GM18873 (cell line): Measurements from ENCODE around the gene GPC4.
"Not testable (repeated sequence)": the region's sequence is repeated elsewhere in the genome, so short reads cannot be mapped to it uniquely, and the experiment has no call there.

Experiments used
- ATAC-seq: cut with Tn5 transposase; IDR thresholded peaks from one replicate; pipeline ENCODE4 v1.9.1; 2021; ENCODE audit warnings: mild to moderate bottlenecking, moderate library complexity, moderate number of reproducible peaks; ENCODE audit not compliant: unreplicated experiment, low FRiP score

Gene GPC4

DNA sequence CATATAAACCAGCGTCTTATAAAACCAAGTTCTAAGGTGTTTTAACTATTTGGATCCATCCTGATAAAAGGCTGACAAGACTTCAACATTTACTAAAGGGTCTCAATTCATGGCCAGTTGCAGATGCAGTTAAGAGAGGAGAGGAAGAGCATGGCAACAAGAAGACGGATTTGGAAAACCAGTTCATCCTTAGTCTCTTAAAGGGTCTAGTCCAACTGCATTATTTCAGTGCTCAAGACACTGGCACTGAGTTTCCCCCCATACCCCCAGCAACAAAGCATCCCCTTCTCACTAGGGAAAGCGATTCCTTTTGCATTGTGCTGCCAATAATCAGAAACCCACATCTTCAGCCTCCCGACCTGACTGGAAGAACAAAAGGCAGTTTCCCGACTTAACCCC is 106.8 kb downstream of the GPC4 start:
- no peak for ATAC-seq

DNA sequence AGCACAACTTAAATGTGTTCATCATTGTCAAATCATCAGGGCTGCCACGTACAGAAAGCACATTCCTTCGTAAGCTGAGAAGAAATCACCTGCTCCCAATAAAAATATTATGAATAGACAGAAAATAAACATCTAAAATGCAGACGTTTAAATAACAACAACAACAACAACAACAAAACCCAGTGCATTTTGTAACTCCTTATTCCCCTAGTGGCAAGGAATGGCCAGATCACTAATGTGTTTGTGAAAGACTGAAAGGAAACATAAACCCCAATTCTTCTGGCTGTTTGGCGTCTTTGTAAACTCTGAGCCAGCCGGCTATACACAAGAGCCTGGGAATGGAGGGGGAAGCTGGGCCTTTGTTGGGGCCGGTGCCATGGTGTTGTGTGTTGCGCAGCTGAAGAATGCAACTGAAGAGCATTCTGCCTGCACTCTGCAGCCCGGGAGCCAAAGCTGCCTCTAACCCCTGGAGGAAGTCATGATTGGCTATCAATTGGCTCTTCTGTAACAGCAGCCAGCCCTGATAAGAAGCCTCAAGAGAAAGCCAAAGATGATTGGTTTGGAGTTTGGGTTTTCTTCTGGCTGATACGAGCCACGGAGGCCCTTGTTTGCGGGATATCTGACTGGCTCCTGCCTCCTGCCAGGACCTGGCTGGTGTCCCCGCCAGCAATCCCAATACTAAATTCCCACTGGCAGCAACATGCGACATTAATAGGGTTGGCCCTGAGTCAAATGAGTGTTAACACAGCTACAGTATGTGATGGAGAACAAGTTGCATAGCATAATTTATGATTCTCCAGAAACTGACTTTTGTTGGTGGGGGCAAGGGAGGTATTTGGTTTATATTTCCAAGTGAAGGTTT is 107.4 kb downstream of the GPC4 start:
- no peak for ATAC-seq

DNA sequence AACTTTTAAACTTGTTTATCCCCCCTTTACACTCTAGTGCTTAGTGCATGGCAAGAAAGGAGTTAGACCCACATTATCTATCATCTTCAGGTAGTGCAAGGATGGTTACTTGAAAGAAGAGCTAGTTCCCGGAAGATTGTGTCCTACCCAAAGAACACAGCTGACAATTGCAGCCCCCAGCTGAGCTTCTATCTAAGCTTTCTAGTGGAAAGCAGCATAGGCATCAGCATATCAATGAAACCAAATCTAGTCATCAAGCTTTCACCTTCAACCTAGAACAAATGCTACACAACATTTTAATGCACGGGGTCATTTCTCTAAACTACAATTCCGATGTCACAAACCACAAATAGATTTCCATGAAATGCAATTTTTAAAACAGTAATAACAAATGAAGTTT is 108.2 kb downstream of the GPC4 start:
- ATAC-seq = no peak

DNA sequence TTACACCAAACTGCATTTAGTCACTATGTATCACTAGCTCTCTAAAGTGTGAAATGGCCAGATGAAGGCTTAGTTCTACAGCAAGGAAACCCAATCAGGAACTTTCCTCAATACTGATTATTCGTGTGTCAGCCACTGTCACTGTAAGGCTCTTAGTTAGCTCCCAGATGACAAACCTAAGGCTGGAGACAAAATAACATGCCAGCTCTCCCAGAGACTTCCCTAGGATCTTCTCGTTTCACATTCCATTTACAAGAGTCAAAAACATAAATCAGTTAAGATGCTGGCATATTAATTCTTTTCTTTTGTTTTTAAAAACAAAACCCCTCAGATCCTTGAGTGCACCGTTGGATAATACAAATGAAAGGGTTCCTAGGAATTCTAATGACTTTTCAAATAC is 109.0 kb downstream of the GPC4 start:
- no peak for ATAC-seq

DNA sequence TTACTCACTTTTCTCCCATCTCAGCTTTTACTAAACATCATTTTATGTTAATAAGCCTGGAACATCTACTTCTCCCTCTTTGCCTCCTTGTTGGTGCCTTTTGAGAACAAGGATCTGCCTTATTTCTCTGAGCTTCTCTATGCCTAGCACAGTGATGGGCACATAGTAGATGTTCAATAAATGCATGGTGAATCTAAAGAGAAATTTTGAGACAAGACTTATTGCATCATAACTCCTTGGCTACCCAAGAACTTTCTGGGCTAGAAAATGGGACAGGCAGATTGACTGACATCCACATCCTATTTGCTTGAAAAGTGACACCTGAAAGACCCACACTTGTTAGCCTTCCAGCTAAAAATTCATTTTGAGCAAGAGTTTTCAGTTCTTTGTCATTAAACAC is 109.9 kb downstream of the GPC4 start:
- ATAC-seq = no peak

DNA sequence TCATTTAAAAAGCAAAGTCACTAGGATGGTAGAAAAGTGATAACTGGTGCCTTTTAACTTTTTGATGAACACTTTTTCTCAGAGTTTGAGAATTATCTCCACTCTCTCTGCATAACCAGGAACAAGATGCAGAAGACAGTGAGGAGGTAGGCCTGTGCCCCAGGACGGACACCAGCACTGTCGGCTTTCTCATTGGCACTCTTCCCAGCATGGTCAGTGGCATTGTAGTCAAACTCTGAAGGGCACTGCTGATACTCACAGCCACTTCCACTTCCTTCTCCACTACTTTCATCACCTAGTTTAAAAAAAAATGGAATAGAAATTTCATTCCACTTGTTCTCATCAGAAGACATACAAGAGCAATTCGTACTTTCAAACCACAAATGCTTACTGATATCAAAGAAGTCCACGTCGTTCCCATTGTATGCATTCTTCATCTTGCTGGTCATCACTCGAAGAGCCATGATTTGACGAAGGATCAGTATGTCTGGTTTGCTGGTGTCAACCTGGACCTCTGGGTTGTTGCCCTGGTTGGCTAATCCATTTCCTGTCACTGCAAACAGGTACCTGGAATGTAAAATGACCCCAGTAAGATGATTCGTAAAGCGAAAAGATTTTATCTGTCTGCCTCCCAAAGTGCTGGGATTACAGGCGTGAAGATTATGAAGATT is 112.4 kb downstream of the GPC4 start:
- no peak for ATAC-seq

DNA sequence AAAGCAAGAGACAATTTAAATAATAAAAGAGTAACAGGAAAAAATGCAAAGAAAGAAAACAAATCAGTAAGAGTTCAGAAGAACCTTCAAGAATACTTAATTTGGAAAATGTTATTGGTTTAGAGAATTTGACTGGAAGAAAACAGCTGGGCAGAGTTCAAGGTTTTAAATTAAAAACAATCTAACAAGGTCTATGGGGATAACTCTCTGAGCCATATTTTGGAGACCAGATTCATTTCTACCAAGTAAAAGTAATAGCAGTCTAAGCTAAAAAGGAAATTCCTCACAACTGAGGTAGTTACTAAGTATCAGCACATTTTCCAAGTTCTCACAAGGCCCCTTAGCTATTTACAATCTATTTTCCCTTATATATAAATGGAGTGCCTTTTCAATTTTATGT is 114.7 kb downstream of the GPC4 start:
- no peak for ATAC-seq

DNA sequence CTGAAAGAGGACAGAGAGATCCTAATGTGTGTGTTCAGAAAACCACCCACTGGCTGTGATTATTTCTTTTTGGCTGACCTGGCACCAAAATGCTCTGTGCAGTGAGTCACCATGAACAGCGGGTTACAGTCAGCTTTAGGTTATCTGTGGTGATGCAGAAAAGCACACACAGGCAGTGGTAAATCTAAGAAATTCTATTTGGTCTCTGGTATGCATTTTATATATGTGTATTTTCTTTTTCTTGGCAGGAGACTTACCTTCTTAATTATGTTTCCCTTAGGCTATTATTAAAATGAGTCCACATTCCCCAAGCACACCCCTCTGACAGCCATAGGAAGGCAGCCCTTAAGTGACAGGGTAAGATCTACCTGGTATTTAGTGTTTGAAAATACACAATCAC is 118.0 kb downstream of the GPC4 start:
- no peak for ATAC-seq

DNA sequence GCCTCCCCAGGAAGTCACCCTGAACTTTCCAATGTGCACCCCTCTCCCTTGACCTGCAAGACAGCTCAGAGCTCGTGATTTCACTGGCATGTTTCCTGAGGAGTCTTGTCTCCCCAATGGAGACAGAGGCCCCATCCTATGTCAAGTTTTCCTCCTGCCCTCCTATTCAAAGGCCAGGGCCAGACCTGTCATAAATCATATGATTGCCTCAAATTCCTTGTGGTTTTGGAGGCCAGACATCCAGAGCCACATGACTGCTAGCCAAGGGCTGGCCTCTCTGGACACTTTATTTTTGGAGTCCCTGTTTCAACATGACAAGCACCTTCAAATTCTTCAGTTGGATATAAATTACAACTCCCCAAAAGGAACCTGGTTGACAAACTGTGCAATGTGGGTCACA is 121.2 kb downstream of the GPC4 start:
- no peak for ATAC-seq

DNA sequence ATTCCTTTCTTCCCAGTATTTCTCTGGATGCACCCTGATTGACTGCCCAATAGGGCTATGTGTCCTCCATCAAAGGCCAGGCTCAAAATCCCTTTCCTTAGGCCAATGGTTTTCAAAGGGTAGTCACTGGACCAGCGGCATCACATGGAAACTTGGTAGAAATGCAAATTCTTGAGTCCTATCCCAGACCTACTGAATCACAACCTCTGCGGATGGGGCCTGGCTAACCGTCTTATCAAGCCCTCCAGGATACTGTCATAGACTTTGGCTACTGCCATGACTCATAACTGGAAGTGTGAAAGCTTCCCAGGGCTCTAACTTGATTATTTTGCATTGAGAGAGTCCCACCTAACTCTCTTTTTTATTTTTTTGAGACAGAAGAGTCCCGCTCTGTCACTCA is 125.2 kb downstream of the GPC4 start:
- ATAC-seq = no peak

DNA sequence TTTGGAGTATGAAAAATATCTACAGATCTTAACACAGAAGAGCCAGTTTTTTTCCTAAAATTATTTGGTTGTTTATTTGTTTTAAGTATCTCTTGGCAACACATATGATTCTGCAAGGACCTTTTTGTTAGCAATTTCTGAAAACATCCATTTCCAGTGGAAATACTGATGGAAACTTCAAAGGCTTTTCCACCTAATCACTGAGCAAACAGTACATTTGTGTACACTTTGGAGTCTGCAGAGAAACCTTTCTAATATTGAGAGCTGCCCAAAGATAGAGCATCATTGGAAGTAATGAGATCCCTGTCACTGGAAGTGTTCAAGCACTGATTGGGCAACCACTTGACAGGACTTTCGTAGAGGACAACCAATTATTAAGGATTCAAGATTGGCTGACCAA is 127.4 kb downstream of the GPC4 start:
- ATAC-seq = no peak

DNA sequence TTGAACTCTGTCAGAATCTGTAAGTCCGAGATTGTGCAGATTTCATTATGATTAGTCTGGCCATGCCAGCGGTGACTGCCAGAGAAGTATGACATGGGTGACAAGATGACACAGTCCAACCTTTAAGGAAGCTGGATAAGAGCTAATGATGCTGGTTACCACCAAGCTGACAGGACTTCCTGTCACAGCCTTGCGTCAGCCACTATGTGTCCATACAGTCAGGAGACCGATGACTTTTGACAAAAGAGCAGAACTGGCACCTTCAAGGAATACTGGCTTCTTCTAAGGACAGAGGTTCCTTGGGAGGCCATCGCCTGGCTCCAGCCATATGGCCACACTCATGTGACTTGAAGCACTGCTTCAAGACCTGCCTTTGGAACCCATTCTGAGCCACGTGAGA is 129.9 kb downstream of the GPC4 start:
- no peak for ATAC-seq

DNA sequence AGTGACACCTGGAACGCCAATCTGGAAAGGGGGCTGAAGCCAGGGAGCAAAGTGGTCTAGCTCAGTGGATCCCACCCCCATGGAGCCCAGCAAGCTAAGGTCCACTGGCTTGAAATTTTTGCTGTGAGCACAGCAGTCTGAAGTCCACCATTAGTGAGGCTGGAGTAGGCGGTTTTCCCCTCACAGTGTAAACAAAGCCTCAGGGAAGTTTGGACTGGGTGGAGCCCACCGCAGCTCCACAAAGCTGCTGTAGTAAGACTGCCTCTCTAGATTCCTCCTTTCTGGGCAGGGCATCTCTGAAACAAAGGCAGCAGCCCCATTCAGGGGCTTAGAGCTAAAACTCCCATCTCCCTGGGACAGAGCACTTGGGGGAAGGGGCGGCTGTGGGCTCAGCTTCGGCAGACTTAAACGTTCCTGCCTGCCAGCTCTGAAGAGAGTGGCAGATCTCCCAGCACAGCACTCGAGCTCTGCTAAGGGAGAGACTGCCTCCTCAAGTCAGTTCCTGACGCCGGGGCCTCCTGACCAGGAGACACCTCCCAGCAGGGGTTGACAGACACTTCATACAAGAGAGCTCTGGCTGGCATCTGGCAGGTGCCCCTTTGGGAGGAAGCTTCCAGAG is 136.1 kb downstream of the GPC4 start:
- ATAC-seq = not testable (repeated sequence)

DNA sequence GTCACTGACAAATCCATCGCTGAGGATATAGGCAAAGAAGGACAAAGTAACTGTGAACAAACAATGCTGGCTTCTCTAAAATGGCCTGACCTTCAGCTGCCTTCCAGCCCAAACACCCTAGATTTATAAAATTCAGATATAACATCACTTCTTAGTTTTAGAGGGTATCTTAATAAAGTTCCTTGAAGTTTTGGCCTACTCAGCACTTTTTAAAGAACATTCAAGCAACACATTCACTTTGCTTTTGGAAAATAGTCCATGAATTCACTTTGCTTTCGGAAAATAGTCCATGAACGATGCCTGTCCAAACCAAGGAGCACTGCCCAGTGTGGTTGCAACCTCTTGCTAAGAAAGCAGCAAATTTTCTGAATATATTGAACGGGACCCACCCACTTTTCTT is 142.1 kb downstream of the GPC4 start:
- no peak for ATAC-seq

DNA sequence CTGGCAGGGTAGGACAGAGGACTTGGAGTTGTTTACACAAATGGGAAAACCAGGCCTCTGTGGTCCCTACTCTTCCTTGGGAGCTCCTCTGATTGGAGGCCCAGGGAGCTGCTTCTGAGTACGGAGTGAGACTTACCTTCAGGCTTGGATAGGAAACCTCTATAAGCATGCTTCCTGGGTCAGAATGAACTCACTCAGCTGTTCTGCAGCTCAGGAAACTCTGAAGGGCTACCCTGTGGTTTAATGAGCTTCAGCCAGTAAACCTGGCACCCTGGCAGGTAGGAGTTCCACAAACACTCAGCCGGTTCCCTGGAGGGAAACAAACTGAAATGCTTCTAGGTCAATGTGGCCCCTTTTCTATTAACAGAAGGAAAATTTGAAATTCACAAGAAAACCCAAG is 146.1 kb downstream of the GPC4 start:
- ATAC-seq = no peak

DNA sequence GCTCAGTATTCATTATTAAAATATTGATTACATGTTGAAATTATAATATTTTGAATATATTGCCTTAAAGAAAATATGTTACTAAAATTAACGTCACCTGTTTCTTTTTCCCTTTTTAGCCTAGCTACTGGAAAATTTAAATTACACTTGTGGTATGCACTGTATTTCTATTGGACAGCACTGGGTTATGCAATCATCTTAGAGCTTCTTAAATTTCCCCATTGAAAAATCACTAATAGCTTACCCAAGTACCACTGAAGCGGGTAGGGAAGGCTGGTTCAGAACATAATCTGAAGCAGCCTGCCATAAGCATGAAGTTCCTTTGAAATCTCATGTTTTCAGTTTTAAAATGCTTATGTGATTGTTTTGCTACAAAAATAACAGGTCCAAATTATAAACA is 147.7 kb downstream of the GPC4 start:
- no peak for ATAC-seq

DNA sequence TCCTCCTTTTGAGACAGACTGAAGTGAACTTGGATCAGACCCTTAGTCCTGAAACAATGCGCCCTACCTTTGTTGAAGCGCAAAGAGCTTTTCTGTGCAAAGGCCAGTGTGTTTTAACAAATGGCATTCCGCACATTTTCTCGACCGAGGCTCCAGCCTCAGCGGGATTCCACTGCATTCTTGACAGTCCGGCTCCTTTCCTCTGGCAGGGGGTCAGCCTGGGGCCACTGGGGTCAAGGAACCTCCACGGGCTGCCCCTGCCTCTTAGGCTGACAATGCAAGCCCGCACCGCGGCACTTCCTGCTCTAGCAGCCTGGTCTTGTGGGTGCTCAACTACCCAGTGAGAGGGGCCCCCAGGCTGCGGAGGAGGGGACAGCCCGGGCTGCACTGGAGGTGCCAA is 150.0 kb downstream of the GPC4 start:
- ATAC-seq = no peak

DNA sequence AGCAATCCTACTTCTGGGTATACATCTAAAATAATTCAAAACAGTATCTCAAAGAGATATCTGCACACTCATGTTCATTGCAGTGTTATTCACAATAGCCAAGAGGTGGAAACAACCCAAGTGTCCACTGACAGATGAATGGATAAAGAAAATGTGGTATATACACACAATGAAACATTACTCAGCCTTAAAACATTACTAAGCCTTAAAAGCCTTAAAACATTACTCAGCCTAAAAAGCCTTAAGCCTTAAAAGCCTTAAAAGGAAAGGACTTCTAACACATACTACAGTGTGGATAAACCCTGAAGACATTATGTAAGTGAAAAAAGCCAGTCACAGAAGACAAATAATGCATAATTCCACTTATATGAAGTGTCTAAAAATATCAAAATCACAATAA is 156.8 kb downstream of the GPC4 start:
- no peak for ATAC-seq

DNA sequence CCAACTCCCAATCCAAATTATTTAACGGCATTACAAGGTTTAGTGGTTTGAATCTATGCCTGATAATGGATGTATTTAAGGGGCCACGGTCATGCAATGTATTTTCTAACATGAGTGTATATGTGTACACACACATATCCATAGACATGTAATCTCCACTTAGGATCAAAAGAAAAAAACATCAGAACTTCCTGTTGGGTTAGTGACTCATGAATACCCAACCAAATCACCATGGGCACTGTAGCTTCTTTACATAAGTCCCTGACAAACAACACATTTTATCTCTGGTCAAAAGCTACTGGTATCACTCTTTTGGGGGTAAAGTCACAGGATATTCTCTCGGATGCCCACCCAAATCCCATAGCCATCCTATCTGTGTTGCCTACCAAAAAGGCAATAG is 160.6 kb downstream of the GPC4 start:
- ATAC-seq = no peak

DNA sequence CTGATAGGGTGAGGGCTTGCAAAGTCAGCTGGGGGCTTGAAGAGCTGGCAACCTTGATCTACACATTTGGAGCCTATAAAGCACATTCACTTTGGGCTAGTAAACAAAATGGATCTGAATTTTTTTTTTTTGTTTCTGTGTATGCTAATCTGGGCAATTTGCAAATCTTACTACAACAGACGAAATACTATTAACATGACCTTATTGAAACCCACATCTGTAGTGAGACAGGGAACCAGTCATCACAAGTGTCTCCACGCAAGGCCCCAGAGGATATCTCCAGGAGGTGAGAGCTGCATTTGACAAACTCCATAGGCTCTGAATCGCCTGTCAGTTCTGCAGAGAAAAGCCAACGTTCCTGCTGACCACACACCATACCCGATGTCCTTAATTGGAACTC is 164.1 kb downstream of the GPC4 start:
- ATAC-seq = no peak

DNA sequence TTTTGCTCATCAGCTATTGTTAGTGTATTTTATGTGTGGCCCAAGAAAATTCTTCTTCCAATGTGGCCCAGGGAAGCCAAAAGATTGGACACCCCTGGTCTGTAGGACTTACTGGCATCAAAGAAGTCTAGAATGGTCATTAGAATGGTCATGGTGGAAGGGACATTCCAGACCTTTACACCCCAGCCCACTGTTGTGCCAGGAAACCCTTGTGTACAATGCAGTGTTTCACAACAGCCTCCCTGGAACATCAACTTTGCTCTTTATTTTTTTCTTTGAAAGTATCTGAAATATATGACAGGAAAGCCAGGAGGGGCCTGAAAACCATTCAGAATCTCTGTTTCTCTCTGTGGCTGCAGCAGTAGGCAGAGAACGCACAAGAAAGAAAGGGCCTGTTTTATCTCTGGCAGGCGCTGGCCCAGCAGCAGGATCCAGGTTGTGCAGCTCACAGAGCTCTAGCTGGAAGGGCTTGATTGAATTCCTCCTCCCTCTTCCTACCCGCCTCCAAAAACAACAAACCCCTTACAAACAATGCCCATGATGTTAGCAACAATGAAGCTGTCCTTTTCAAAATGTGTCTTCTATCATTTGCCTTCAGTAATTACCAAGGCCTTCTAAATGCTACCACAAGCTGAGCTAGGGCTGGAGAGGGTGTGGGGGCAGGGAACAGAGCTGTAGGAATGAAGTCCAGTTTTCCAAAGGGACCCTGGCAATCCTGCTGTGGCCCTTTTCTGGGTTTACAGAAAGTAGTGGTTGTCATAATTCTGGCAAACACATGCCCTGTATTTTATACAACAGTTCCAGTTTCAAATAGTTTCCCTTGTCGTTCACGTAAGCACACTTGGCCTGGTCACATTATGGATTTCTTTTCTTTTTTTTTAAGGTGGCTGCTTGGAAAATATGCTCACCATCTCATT is 164.8 kb downstream of the GPC4 start:
- no peak for ATAC-seq
